Measurements from ENCODE around the gene TCF4.

GRCh38 chr18:55318951-55319441 is 269.0 kb downstream of the TCF4 start:
- TF ChIP-seq ZNF350 (tag by site-specific recombination; IDR thresholded peaks at IDR 0.05) (no peak), ZNF10 (tag by site-specific recombination; IDR thresholded peaks at IDR 0.05) (no peak), SALL2 (tag by site-specific recombination; IDR thresholded peaks at IDR 0.05; ENCODE audit: borderline replicate concordance) (no peak), CTCF (tag by site-specific recombination; IDR thresholded peaks at IDR 0.05) (no peak), GLI4 (tag by site-specific recombination; IDR thresholded peaks at IDR 0.05) (no peak)
